GM19452 (cell line): ENCODE results near the gene C4orf17.

Experiments used
- ATAC-seq: cut with Tn5 transposase; IDR thresholded peaks from one replicate; pipeline ENCODE4 v1.9.1; 2021; ENCODE audit not compliant: unreplicated experiment

The C4orf17 gene

DNA sequence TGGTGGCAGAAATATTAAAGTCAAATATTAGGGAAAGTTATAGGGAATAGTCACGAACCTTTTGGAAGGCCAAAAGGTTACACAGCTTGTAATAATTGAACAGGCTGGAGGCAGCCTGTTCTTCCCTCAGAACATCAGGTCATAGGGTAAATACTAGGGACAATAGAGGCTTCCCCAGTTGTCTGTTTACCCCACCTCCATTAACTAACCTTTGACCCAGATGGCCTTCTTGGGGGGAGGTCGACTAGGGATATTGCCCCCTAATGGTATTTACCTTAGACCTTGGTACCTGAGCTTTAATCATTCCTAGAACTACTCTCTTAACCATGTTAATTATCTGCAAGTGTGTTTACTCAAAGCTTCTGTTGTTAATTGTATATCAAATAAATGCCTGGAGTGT is 26.0 kb downstream of the C4orf17 start:
- ATAC-seq: no peak

GRCh38 chr4:99537674-99538073 is 26.9 kb downstream of the C4orf17 start:
- no peak for ATAC-seq

DNA sequence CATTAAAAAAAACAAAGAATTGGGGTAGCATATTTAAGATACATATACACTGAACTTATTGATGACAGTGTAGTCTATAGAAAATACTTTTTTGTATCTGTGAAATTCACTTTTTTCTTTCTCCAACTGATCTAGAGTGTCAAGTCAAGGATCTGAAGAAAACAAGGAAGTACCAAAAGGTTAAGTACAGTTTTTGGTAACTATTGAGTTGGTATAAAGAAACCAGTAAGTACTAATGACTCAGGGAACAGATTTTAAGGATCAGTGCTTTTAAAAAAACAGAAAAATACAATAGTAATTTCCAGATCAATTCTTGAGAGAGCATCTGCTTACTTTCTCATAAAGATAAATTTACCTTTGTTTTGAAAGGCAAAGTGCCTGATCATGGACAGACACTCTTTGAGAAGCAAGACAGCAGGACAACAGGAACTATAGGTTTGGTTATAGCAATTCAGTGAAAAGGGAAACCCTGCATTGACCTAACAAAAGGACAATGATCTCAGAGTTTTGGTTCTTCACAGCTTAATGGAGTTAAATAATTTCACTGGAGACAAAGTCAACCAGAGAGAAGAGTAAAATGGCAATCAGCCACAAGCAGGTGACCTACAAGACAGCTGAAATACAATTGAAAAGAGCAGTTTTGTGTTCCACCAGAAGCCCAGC is 29.6 kb downstream of the C4orf17 start:
- ATAC-seq: no peak

DNA sequence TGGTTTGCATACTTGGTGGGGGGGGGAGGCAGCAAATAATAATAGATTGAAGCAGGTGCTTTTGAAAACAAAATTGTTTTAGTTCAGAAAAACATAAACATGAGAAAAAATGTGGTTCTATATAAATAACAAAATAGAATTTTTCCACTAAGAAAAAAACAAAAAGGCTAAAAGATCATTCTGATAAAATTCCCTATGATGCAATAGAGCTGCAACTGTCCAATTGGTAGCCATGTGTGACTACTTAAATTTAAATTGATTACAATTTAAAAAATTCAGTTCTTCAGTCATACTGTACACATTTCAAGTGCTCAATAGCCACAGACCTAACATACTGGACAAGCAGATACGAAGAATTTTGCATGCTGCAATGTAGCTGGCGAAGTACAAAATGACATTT is 42.1 kb downstream of the C4orf17 start:
- ATAC-seq: no peak

DNA sequence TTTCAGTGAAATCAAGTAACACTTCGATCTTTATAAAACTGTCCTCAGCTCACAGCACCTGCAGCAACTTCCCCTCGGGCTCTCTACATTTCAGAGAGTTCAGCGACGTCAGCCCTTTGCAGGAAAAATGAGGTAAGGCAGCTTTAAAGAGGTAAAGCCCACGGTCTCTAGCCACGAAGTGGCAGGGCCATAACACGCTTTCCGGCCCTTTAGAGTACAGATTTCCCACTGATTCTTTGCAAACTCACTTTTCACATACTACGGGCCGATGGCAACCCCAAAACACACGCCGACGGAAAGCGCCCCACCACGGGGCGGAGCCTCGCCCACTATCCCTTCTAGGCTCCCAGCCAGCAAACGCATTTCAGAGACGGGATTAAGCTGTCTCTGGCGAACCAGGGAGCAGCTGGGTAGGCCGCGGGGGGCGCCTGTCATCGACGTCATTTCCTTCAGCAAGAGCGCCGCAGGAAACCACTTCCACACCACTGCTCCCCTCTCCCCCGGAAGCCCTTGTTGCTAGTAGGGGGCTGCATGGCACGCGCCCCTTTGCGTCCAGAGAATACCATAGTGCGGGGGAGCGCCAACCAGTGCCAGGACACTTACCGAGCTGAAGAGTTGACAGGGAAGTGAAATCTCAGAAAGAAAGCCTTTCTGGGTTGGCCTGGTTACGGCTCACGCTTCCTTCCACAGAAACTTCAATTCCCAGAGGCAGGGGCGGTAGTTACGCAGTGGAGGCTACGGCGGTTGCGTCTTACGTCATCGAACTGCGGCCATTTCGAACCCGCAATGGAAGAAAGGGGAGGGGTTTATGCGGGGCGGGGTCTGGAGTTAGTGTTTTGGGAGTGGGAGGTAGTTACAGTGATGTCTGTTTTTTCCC is 52.7 kb downstream of the C4orf17 start, which contains the start of gene TRMT10A:
Gene TRMT10A (minus strand): TSS at position 730 of the 877 bp plus-strand sequence. CDS start 4,701 bp downstream, outside the sequence.
- peak; percentile 95 for ATAC-seq

DNA sequence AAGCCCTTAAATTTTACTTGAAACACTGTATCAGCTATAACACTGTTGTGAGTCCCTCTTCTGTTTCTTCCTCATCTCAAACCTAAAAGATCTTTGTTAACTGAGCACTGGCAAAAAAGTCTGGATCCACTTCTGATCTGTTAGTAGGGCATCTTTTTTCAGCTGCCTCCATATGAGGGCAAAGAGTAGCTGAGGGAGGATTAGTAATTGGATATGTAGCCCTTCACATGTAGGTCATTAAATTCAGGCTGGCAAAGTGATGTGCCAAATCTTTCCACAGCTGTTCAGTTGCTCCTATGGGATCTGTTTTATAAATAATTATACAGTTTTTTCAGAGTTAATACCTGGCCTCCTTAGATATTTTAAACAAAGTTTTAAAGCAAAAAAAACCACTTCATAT is 54.1 kb downstream of the C4orf17 start:
- no peak for ATAC-seq

- ATAC-seq: no peak
Measured at GRCh38 chr4:99571883-99572282, 61.1 kb downstream of the C4orf17 start.

- no peak for ATAC-seq
Measured at GRCh38 chr4:99572527-99573240, 61.9 kb downstream of the C4orf17 start.

DNA sequence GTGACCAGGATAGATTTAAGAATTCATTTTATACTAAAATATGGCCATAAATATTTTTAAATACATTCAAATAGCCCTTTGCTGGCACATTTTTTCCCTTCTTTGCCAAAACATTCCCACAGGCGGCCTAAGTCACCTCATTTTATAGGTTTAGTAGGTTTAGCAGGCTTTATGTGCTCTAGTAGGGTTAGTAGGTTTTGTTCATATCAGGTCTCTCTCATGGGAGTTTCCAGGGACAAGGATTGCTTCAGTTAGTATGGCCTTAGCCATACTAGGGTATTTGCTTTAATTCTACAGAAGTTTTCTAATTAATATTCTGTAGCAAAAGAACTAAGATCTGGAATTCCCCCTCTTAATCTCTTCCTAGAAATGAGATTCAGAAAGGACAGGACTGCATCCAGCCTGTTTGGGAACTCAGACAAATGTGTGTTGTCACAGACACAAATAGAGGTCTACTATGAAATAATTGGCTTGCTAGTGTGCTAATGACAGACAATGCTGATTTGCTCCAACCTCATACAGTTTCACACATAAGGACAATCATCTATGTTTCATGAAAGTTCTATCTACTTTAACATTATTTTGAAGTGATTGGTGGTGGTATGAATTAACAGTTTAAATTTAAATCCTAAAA is 63.0 kb downstream of the C4orf17 start:
- ATAC-seq: no peak

DNA sequence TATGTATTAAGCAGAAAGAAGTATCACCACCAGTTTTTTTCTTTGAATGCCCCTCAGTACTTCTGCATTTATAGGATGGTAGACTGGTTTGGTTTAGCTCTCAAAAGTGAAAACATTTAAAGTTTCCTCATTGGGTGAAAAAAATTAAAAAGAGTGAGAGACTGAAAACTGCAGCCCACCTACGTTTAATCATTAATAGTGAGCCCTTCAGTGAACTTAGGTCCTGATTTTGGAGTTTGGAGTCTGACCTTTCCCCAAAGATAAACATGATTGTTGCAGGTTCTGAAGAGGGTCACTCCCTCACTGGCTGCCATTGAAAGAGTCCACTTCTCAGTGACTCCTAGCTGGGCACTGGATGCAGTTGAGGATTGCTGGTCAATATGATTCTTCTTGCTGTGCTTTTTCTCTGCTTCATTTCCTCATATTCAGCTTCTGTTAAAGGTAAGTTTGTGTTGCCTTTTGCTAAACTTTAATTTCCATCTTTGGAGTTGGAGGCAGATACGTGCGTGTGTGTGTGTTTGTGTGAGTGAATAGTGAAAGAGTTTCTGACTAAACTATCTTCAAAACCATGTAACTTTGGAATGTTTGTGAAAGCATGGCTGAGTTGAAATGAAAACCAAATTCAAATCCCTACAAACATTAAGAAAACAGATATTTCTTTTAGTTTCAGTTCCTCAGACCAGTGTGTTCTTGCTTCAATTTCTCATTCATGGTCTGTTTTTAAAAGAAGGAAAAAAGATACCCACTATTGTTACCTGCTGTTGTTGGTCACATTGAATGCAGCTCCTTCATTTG is 63.9 kb downstream of the C4orf17 start, which contains the start of gene MTTP:
Gene MTTP (plus strand): TSS at position 295 of the 795 bp plus-strand sequence. CDS start 86 bp downstream, at position 381.
- peak; percentile 67 for ATAC-seq

DNA sequence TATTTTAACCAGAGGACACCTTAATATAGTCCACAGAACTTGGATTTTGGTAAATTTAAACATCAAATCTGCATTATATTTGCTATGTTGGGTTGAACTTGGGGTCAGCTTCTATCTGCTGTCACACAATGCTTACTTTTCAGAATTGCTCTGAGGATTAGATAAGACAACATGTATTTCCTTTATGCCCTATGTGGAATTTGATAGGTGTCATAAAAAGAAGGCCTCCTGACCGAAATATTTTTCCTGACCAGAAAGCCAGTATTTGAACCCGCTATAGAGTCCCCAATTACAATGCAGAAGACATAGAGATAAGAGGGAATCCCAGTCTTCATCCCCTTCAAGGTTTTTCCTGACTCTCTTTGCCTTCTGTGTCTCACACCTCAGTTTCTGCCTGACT is 67.9 kb downstream of the C4orf17 start:
- no peak for ATAC-seq

DNA sequence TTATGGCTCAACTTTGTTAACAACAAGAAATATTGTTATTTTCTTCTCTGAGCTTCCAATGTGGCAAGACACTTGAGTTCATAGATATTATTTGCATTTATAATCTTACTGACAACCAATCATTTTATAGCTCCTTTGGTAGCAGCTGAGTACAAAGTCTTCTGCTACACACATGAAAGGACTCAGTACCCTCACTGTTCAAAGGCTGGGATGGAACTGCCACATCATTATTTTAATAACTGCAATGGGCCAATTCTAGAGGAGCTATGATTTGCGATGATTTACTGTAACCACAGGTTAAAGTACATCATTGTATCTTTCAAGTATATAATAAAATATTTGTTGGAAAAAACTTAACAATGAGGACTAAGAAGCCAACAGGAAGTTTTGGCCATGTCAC is 74.7 kb downstream of the C4orf17 start:
- ATAC-seq: no peak

GRCh38 chr4:99586322-99586721 is 75.5 kb downstream of the C4orf17 start:
- ATAC-seq: no peak

GRCh38 chr4:99586797-99587196 is 76.0 kb downstream of the C4orf17 start:
- no peak for ATAC-seq

DNA sequence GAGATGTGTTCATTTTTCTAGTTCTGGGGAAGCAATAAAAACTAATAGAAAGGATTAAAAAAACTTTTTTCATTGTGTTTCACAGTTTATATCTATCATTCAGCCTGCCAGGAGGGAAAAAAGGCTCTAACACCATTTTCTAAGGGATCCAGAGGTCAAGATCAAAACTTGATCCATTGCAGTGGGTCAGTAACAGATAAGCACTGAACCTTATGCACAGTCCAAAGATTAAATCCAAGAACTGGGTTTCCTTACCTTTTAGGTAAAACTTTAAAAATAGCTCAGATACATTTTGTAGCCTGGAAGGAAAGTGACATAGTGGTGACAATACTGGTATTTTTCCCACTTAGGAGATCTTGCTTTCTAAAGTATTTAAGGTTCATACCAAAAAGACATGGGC is 76.5 kb downstream of the C4orf17 start:
- ATAC-seq: no peak

DNA sequence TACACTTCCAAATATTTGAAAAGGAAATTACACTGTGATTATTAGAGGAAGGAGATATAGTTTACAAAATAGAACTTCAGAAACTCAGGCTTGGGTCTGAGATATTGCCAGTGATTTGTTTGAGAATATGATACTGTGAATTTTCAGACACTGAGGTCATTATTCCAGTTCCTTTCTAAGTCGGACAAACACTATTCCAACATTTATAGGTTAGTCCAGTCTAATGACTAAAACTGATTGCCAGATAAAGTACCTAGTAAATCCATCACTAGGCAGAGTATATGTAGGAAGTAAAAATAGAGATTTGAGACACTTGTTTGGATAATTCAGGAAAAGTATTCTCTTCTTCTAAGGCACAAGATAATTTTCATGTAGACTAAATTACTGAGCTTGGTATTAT is 77.0 kb downstream of the C4orf17 start:
- no peak for ATAC-seq

GRCh38 chr4:99591757-99592156 is 80.9 kb downstream of the C4orf17 start:
- no peak for ATAC-seq
